Ascending aorta (tissue), 2 donors: ENCODE results near the gene CD63. TPM values are rescaled to one million over a fixed set of nuclear protein-coding genes. Genes with fewer than 3 reads are reported as not detected.

ENCODE experiments used
- DNase-seq, 2 donors: peaks; one replicate each; pipeline ENCODE4 v3.0.0-alpha.2; 2019; ENCODE audit warnings: low spot score in 2 of 2
- H3K27ac ChIP-seq, 2 donors: fragments of 200-600 bp; sonication (generic); one replicate each; pipeline ENCODE4 v1.5.1; 2016 to 2017; ENCODE audit warnings: mild to moderate bottlenecking in 1 of 2
- H3K27me3 ChIP-seq: fragments of 200-600 bp; sonication (generic); one replicate; pipeline ENCODE4 v1.5.1; 2017
- H3K36me3 ChIP-seq, 2 donors: fragments of 200-600 bp; sonication (generic); one replicate each; pipeline ENCODE4 v1.5.1; 2016
- H3K4me1 ChIP-seq, 2 donors: fragments of 200-600 bp; sonication (generic); one replicate each; pipeline ENCODE4 v1.5.1; 2016 to 2017; ENCODE audit warnings: mild to moderate bottlenecking in 1 of 2
- H3K4me3 ChIP-seq, 2 donors: fragments of 200-600 bp; sonication (generic); one replicate each; pipeline ENCODE4 v1.5.1; 2016 to 2017; ENCODE audit warnings: mild to moderate bottlenecking in 1 of 2
- H3K9me3 ChIP-seq, 2 donors: fragments of 200-600 bp; sonication (generic); one replicate each; pipeline ENCODE4 v1.5.1; 2016
- CTCF ChIP-seq, 3 experiments: fragments of 200-600 bp in 2 of 3; fragments of 450-650 bp in 1 of 3; sonication (generic) in 2 of 3; IDR thresholded peaks; one replicate each; pipeline ENCODE4 v1.5.1; 2016 to 2019; ENCODE audit warnings: antibody characterized with exemption in 3 of 3, mild to moderate bottlenecking in 1 of 3, moderate library complexity in 1 of 3
- intact Hi-C: fragments of 100-400 bp; cut with DNase I; formaldehyde crosslinking; loops from one replicate; pipeline ENCODE4 v1.15.1; 2023
- total RNA-seq: library from RNA; depleted of rRNA; stranded (reverse); fragments of >200 nt; gene quantifications from one replicate; pipeline ENCODE4 v1.1.0, GENCODE V29; 2016

The CD63 gene
- total RNA-seq, 1 donor from 2014 or later: 566 TPM

DNA sequence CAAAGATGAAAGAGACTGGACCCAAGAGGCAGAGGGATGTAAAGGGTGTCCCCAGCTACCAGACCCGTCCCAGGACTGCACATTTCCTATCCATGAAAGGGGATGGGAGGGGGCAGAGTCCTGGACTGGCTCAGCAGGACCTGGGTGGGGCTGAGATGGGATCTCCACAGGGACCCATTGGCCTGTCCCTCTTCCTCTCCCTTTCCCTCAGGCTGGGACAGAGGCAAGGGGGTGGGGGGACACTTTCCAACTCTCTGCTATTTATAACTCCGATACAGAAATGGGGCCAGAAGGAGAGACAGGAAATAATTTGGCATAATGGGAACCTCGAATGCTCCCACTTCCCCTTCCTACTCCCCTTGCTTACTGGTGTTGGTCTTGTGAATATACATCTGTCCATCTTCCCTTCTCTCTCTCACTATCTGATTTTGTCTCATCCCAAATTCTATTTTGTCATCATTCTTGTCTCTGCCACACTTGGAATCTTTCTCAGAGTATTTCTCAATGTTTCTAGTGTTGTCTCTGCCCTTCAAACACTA lies 20.0 kb downstream of the CD63 start:
- Histone ChIP-seq H3K27ac (peak overlapping the region; percentile 92 to 95), H3K9me3 (no peaks in the 10 kb centered on the region), H3K4me1 (peaks cover 7 to 53% of the 10 kb centered on the region in 2 donors), H3K36me3 (no peaks in the 10 kb centered on the region), H3K4me3 (peak overlapping the region; percentile 70 to 85), H3K27me3 (no peaks in the 10 kb centered on the region)
- peak in 1 of 2 donors; percentile 77 for DNase-seq
- intact Hi-C loops: no loop called here
- no peak for TF ChIP-seq CTCF (IDR thresholded peaks at IDR 0.05)

DNA sequence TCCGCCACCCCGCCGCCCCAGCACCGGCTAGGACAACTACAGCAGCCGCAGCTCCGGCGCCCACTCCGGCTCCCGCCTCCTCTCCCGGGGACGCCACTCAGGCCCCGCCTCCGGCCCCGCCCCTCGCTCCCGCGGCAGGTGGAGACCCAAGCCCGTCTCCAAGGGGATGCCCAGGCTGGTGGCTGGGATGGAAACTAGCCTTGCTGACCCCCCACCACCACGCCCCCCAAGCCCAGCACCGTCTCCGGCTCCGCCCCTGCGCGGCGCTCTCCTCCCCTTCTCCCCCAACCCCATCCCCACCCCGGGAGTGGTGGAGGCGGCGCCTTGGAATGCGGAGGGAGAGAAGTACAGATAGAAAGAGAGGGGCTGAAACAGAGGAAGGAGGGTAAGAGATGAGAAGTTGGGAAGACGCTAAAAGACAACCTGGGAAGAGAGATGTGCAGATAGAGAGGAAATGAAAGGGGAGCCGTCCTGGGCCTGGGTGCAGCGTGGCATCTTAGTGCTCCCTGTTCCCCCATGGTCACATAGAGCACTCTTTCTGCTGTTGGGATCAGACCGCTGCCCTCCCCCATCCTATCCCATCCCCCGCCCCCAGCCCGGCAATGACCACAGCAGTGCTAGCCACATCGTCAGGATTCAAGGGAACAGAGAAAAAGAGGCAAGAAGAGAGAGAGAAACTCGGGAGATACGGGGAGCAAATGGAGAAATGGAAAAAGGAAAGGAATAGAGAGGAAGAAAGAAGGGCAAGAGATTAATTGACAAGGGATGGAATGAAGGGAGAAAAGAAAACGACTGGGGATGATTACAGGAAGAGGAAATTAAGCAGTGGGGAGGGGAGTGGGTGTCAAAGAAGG lies 20.7 kb downstream of the CD63 start, which contains the start of gene ITGA7:
TSS of gene ITGA7 (minus strand) at position 64 of the 854 bp plus-strand sequence. CDS start 222 bp downstream, outside the sequence.
- Histone ChIP-seq H3K27ac (peak within 1 kb of the TSS; percentile 92 to 95), H3K36me3 (no peaks in the 10 kb centered on the region), H3K4me3 (peak within 1 kb of the TSS; percentile 70 to 85), H3K9me3 (no peaks in the 10 kb centered on the region), H3K27me3 (no peaks in the 10 kb centered on the region), H3K4me1 (peaks cover 5 to 54% of the 10 kb centered on the region in 2 donors)
- no peak for TF ChIP-seq CTCF (IDR thresholded peaks at IDR 0.05)
- intact Hi-C loops: loop anchor here (1.0 kb wide), 1 partner anchor 8 kb away; the partner anchor contains the start of gene BLOC1S1
- DNase-seq: peak; percentile 72 to 93

GRCh38 chr12:55707219-55707671 lies 21.6 kb downstream of the CD63 start:
- Histone ChIP-seq H3K36me3 (peaks cover 0 to 6% of the 10 kb centered on the region in 2 donors), H3K27me3 (no peaks in the 10 kb centered on the region), H3K4me1 (peaks cover 6 to 50% of the 10 kb centered on the region in 2 donors), H3K27ac (peak overlapping the region; percentile 92 to 95), H3K4me3 (peak overlapping the region; percentile 70 to 85), H3K9me3 (no peaks in the 10 kb centered on the region)
- intact Hi-C loops: loop anchor here (1.0 kb wide), 1 partner anchor 9 kb away; the partner anchor contains the start of gene BLOC1S1
- peak in 1 of 2 donors; percentile 81 for DNase-seq
- TF ChIP-seq CTCF (IDR thresholded peaks at IDR 0.05): no peak

GRCh38 chr12:55706568-55707218 lies 22.1 kb downstream of the CD63 start:
- Histone ChIP-seq H3K36me3 (peaks cover 0 to 7% of the 10 kb centered on the region in 2 donors), H3K27ac (peak overlapping the region; percentile 92 to 95), H3K27me3 (no peaks in the 10 kb centered on the region), H3K4me1 (peaks cover 6 to 52% of the 10 kb centered on the region in 2 donors), H3K9me3 (no peaks in the 10 kb centered on the region), H3K4me3 (peak overlapping the region; percentile 70 to 85)
- TF ChIP-seq CTCF (IDR thresholded peaks at IDR 0.05): no peak
- intact Hi-C loops: loop anchor here (1.0 kb wide), 1 partner anchor 10 kb away; the partner anchor contains the start of gene BLOC1S1
- no peak for DNase-seq

GRCh38 chr12:55705782-55706402 lies 22.9 kb downstream of the CD63 start:
- Histone ChIP-seq H3K36me3 (peaks cover 4 to 7% of the 10 kb centered on the region in 2 donors), H3K4me1 (peaks cover 6 to 50% of the 10 kb centered on the region in 2 donors), H3K27ac (peak overlapping the region; percentile 92 to 95), H3K27me3 (no peaks in the 10 kb centered on the region), H3K9me3 (no peaks in the 10 kb centered on the region), H3K4me3 (peak overlapping the region; percentile 70 to 85)
- peak in 1 of 2 donors; percentile 65 for DNase-seq
- TF ChIP-seq CTCF (IDR thresholded peaks at IDR 0.05): peak; percentile 42 to 78 (median 65)
- intact Hi-C loops: loop anchor here (1.0 kb wide), 1 partner anchor 15 kb away; no protein-coding TSS in a partner anchor
